A673 (cell line): ENCODE results near the gene LDLRAP1. TPM values are rescaled to one million over a fixed set of nuclear protein-coding genes. Genes with fewer than 3 reads are reported as not detected.
A peak's percentile ranks its signal among the peaks of the same experiment; 100 is the strongest.

Source experiments
- BruUV-seq: library from RNA; stranded (reverse); fragments of 400-500 nt; replicated peaks from 2 replicates; lab custom pipeline; 2021; lab: Mats Ljungman, UMichigan
- CTCF ChIA-PET: fragments of 300-600 bp; sonication (Branson Sonifier 250); formaldehyde crosslinking; loops from one replicate; lab custom pipeline; 2022; ENCODE audit warnings: antibody characterized with exemption; lab: Charles Lee
- POLR2A ChIA-PET: fragments of 300-600 bp; sonication (Branson Sonifier 250); formaldehyde crosslinking; loops from one replicate; lab custom pipeline; 2022; ENCODE audit warnings: antibody characterized with exemption; ENCODE audit not compliant: low non-redundant PET; lab: Charles Lee
- DNase-seq: peaks from one replicate; pipeline ENCODE4 v3.0.0-alpha.2; 2015; ENCODE audit warnings: low spot score
- H3K27ac ChIP-seq: fragments of 200-600 bp; sonication (generic); 2 replicates; pipeline ENCODE4 v1.5.1; 2016; ENCODE audit warnings: mixed run types, low read depth, mild to moderate bottlenecking, mixed read lengths, antibody characterized with exemption, low read length; ENCODE audit not compliant: poor library complexity, severe bottlenecking
- H3K27me3 ChIP-seq: fragments of 200-600 bp; sonication (generic); replicated peaks from 2 replicates; pipeline ENCODE4 v1.6.1; 2017; ENCODE audit warnings: mixed run types, low read depth, mild to moderate bottlenecking, mixed read lengths, antibody characterized with exemption, low read length; ENCODE audit not compliant: insufficient read depth, poor library complexity
- H3K36me3 ChIP-seq: fragments of 200-600 bp; sonication (generic); 2 replicates; pipeline ENCODE4 v1.6.1; 2016; ENCODE audit warnings: mixed run types, mild to moderate bottlenecking, mixed read lengths, antibody characterized with exemption, low read length; ENCODE audit not compliant: insufficient read depth, poor library complexity, severe bottlenecking
- H3K4me1 ChIP-seq: fragments of 200-600 bp; sonication (generic); 2 replicates; pipeline ENCODE4 v1.6.1; 2017; ENCODE audit warnings: mixed run types, mild to moderate bottlenecking, mixed read lengths, antibody characterized with exemption, low read length; ENCODE audit not compliant: insufficient read depth, poor library complexity, severe bottlenecking
- H3K4me3 ChIP-seq: fragments of 200-600 bp; sonication (generic); 2 replicates; pipeline ENCODE4 v1.5.1; 2016; ENCODE audit warnings: low read depth, mixed run types, mild to moderate bottlenecking, mixed read lengths, low read length; ENCODE audit not compliant: poor library complexity, severe bottlenecking
- H3K9me3 ChIP-seq: fragments of 200-600 bp; sonication (generic); 2 replicates; pipeline ENCODE4 v1.6.1; 2016; ENCODE audit warnings: mixed run types, low read depth, mild to moderate bottlenecking, mixed read lengths, antibody characterized with exemption, low read length; ENCODE audit not compliant: poor library complexity, severe bottlenecking
- CTCF ChIP-seq: fragments of 300-800, 200-600 bp; sonication (generic); conservative IDR thresholded peaks from 2 replicates; pipeline ENCODE4 v1.5.1; 2017; ENCODE audit warnings: low read depth, mild to moderate bottlenecking, antibody characterized with exemption, low read length, moderate library complexity, mixed read lengths
- EZH2 ChIP-seq: fragments of 200-600 bp; sonication (generic); IDR thresholded peaks from 2 replicates; pipeline ENCODE4 v1.6.1; 2017; ENCODE audit warnings: borderline replicate concordance, low read depth, mild to moderate bottlenecking, mixed read lengths, antibody characterized with exemption, low read length; ENCODE audit not compliant: poor library complexity, severe bottlenecking
- intact Hi-C: fragments of 100-400 bp; cut with micrococcal nuclease; formaldehyde crosslinking; loops from one replicate; pipeline ENCODE4 v1.10.0; 2022; ENCODE audit not compliant: unreplicated experiment
- total RNA-seq: library from RNA; stranded (reverse); gene quantifications from 2 replicates; pipeline ENCODE4 v1.2.3, GENCODE V29; 2021

LDLRAP1 gene
- total RNA-seq, 1 experiment from 2014 or later: 5.5 TPM

- DNase-seq: no peak
- Histone ChIP-seq H3K9me3 (no peaks in the 10 kb centered on the region), H3K27ac (peak overlapping the region; percentile 56), H3K27me3 (no peaks in the 10 kb centered on the region), H3K36me3 (no peaks in the 10 kb centered on the region), H3K4me3 (peak overlapping the region; percentile 80), H3K4me1 (no peaks in the 10 kb centered on the region)
- TF ChIP-seq EZH2: no peak
- TF ChIP-seq CTCF: no peak
- ChIA-PET POLR2A (no interaction called here), CTCF (no interaction called here)
- intact Hi-C loops: no loop called here
- BruUV-seq: no TSS peak
These were observed 898 bp downstream of the LDLRAP1 start for GRCh38 chr1:25544243-25544764.

GRCh38 chr1:25544819-25545218, 1.4 kb downstream of the LDLRAP1 start:
- DNase-seq: no peak
- ChIA-PET POLR2A (no interaction called here), CTCF (no interaction called here)
- Histone ChIP-seq H3K4me3 (peak overlapping the region; percentile 80), H3K36me3 (no peaks in the 10 kb centered on the region), H3K4me1 (no peaks in the 10 kb centered on the region), H3K27me3 (no peaks in the 10 kb centered on the region), H3K9me3 (no peaks in the 10 kb centered on the region), H3K27ac (no peak overlapping the region)
- TF ChIP-seq EZH2 (no peak), CTCF (no peak)
- BruUV-seq: no TSS peak
- intact Hi-C loops: no loop called here

- ChIA-PET CTCF (no interaction called here), POLR2A (no interaction called here)
- intact Hi-C loops: no loop called here
- H3K36me3 ChIP-seq: no peaks in the 10 kb centered on the region
- no peak for DNase-seq
- no TSS peak for BruUV-seq
- H3K27ac ChIP-seq: no peak overlapping the region
- no peaks in the 10 kb centered on the region for H3K27me3 ChIP-seq
- TF ChIP-seq CTCF (no peak), EZH2 (no peak)
- H3K4me3 ChIP-seq: no peak overlapping the region
- H3K9me3 ChIP-seq: no peaks in the 10 kb centered on the region
- no peaks in the 10 kb centered on the region for H3K4me1 ChIP-seq
These were observed 2.4 kb downstream of the LDLRAP1 start for GRCh38 chr1:25545767-25546166.
